Endothelial cell of umbilical vein (primary cell): ENCODE data around the gene CC2D2A. TPM values are rescaled to one million over a fixed set of nuclear protein-coding genes. Genes with fewer than 3 reads are reported as not detected.

Experiments used
- BruUV-seq: library from RNA; stranded (reverse); fragments of 400-500 nt; replicated peaks from 2 replicates; lab custom pipeline; 2021; lab: Mats Ljungman, UMichigan
- CTCF ChIA-PET: fragments of 300-600, 350-600 bp; sonication (Branson Sonifier 250); formaldehyde crosslinking; loops from one replicate; lab custom pipeline; 2021; ENCODE audit warnings: antibody characterized with exemption, inconsistent platforms; lab: Charles Lee
- POLR2A ChIA-PET: fragments of 300-600, 350-600 bp; sonication (Branson Sonifier 250); formaldehyde crosslinking; loops from one replicate; lab custom pipeline; 2021; ENCODE audit warnings: antibody characterized with exemption, inconsistent platforms; lab: Charles Lee
- DNase-seq: peaks from one replicate; pipeline ENCODE4 v3.0.0-alpha.2; 2011; ENCODE audit warnings: low read depth, low spot score
- FAIRE-seq: peaks from 2 replicates; lab custom pipeline; 2011; peaks lifted over from hg19 to GRCh38; lab: Jason Lieb, UNC
- H2AFZ ChIP-seq: 2 replicates; pipeline ENCODE4 v1.6.0; 2012; ENCODE audit warnings: low read depth, low read length, control low read depth, inconsistent platforms
- H3K27ac ChIP-seq: 2 replicates; pipeline ENCODE4 v1.5.1; 2011; ENCODE audit warnings: low read depth, mild to moderate bottlenecking, control low read depth, low read length, moderate library complexity; ENCODE audit not compliant: insufficient read depth
- H3K27me3 ChIP-seq, 2 experiments: 2 replicates each; pipeline versions ENCODE4 v1.6.0 to v1.6.1; 2011; ENCODE audit warnings: low read length in 2 of 2, mixed read lengths in 1 of 2; ENCODE audit not compliant: control insufficient read depth in 2 of 2, insufficient read depth in 2 of 2
- H3K36me3 ChIP-seq, 2 experiments: 2 replicates in 1 of 2; 3 replicates in 1 of 2; pipeline ENCODE4 v1.5.1; 2011; ENCODE audit warnings: low read length in 2 of 2, mild to moderate bottlenecking in 1 of 2, moderate library complexity in 1 of 2; ENCODE audit not compliant: control insufficient read depth in 2 of 2, insufficient read depth in 2 of 2; ENCODE audit errors: extremely low read depth in 1 of 2
- H3K4me1 ChIP-seq: 3 replicates; pipeline ENCODE4 v1.5.1; 2011; ENCODE audit warnings: mild to moderate bottlenecking, low read length; ENCODE audit not compliant: control insufficient read depth, insufficient read depth; ENCODE audit errors: extremely low read depth
- H3K4me2 ChIP-seq: 2 replicates; pipeline ENCODE4 v1.6.1; 2011; ENCODE audit warnings: low read length, control low read depth, mixed read lengths; ENCODE audit not compliant: insufficient read depth
- H3K4me3 ChIP-seq, 3 experiments: fragments of 200-600 bp in 1 of 3; sonication (generic), shearing (Covaris generic) in 1 of 3; replicated peaks in 1 of 3; 2 replicates each; pipeline ENCODE4 v1.5.1; 2011 to 2016; ENCODE audit warnings: control low read depth in 3 of 3, low read length in 3 of 3, mild to moderate bottlenecking in 2 of 3, inconsistent platforms in 1 of 3, low read depth in 1 of 3, moderate library complexity in 1 of 3; ENCODE audit not compliant: insufficient read depth in 1 of 3
- H3K79me2 ChIP-seq: 2 replicates; pipeline ENCODE4 v1.6.0; 2012; ENCODE audit warnings: low read length, inconsistent platforms; ENCODE audit not compliant: control insufficient read depth, insufficient read depth
- H3K9ac ChIP-seq: replicated peaks from 2 replicates; pipeline ENCODE3; 2011; ENCODE audit warnings: low read length, control low read depth; ENCODE audit not compliant: insufficient read depth; ENCODE audit errors: extremely low read depth
- H3K9me1 ChIP-seq: replicated peaks from 3 replicates; pipeline ENCODE4 v1.6.0; 2011; ENCODE audit warnings: mild to moderate bottlenecking, low read length; ENCODE audit not compliant: control insufficient read depth, insufficient read depth; ENCODE audit errors: extremely low read depth
- H3K9me3 ChIP-seq: replicated peaks from 2 replicates; pipeline ENCODE4 v1.5.1; 2012; ENCODE audit warnings: low read length, inconsistent platforms; ENCODE audit not compliant: control insufficient read depth, insufficient read depth
- H4K20me1 ChIP-seq: replicated peaks from 2 replicates; pipeline ENCODE3; 2011; ENCODE audit warnings: mild to moderate bottlenecking, low read length; ENCODE audit not compliant: control insufficient read depth, insufficient read depth; ENCODE audit errors: extremely low read depth
- EZH2 ChIP-seq: IDR thresholded peaks from 2 replicates; pipeline ENCODE4 v1.6.1; 2012; ENCODE audit warnings: borderline replicate concordance, low read depth, mild to moderate bottlenecking, moderate library complexity, low read length, inconsistent platforms; ENCODE audit not compliant: severe bottlenecking
- FOS ChIP-seq: IDR thresholded peaks from 2 replicates; pipeline ENCODE4 v1.6.1; 2011; ENCODE audit warnings: mild to moderate bottlenecking, low read length, moderate library complexity, borderline replicate concordance; ENCODE audit not compliant: insufficient read depth
- GATA2 ChIP-seq: IDR thresholded peaks from 2 replicates; pipeline ENCODE4 v1.7.0; 2011; ENCODE audit warnings: low read depth, mild to moderate bottlenecking, moderate library complexity, mixed read lengths, low read length; ENCODE audit not compliant: insufficient read length, insufficient read depth
- MYC ChIP-seq: IDR thresholded peaks from one replicate; pipeline ENCODE4 v1.6.1; 2011; ENCODE audit warnings: mild to moderate bottlenecking, low read depth, low read length
- POLR2A ChIP-seq: IDR thresholded peaks from 2 replicates; pipeline ENCODE4 v1.6.1; 2012; ENCODE audit warnings: low read depth, mild to moderate bottlenecking, control low read depth, low read length
- dilution Hi-C: fragments of 300-500 bp; cut with MboI; formaldehyde crosslinking; loops from one replicate; pipeline ENCODE4 v1.15.0; 2019; ENCODE audit warnings: low sequenced_read_pairs; ENCODE audit not compliant: extremely low pct_ligation_motif_present
- intact Hi-C: fragments of 100-400 bp; cut with micrococcal nuclease; formaldehyde crosslinking; loops from one replicate; pipeline ENCODE4 v1.10.0; 2022
- polyA plus RNA-seq, 4 experiments: library from polyadenylated mRNA; depleted of rRNA in 3 of 4; stranded (reverse) in 3 of 4; unstranded in 1 of 4; fragments of >200 nt; gene quantifications; 2 replicates each; pipeline versions ENCODE4 v1.2.1 to v1.2.3, GENCODE V29; 2011 to 2012; ENCODE audit warnings: missing spikeins in 1 of 4
- total RNA-seq: library from RNA; stranded (reverse); gene quantifications from 2 replicates; pipeline ENCODE4 v1.2.3, GENCODE V29; 2021
- TF ChIP-seq, protein P1 (sequence below): IDR thresholded peaks from 2 replicates; pipeline ENCODE4 v1.6.1; 2011; ENCODE audit not compliant: insufficient read depth, insufficient read length
- TF ChIP-seq, protein P2 (sequence below), 2 donors: IDR thresholded peaks; 1 replicate in 1 of 2; 2 replicates in 1 of 2; pipeline ENCODE4 v1.5.1; 2011; ENCODE audit warnings: low read length in 2 of 2, mild to moderate bottlenecking in 2 of 2, moderate library complexity in 2 of 2, control low read depth in 1 of 2, inconsistent platforms in 1 of 2, low read depth in 1 of 2; ENCODE audit not compliant: insufficient read depth in 1 of 2; ENCODE audit errors: extremely low read depth in 1 of 2

CC2D2A gene
- total and polyA plus RNA-seq, 2 donors (not counting 3 experiments of a cell fraction or from before 2014, with no cell fraction given): 10.2 to 22.4 TPM

DNA sequence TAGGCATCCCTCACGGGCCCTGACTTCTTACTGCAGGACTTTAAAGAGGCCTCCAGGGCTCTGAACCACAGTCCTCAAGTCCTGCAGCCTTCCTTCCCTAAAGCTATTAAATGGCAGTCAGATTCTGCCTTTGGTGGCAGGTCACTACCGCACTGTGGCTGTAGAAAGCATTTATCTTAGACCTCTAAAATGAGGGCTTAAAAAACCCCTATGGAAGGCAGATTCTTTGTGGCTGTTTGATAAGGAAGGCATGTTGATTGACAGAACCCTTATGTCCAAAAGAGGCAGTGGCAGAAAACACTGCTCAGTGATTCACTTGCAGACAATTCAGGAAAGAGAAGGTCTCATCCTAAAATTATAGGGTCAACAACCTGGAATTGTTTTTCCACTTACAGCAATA, 106.3 kb downstream of the CC2D2A start:
- Histone ChIP-seq H4K20me1 (no peaks in the 10 kb centered on the region), H3K9me3 (no peaks in the 10 kb centered on the region), H3K4me3 (no peak overlapping the region), H2AFZ (no peak overlapping the region), H3K27ac (no peak overlapping the region), H3K9me1 (no peaks in the 10 kb centered on the region), H3K27me3 (no peaks in the 10 kb centered on the region), H3K4me2 (no peak overlapping the region), H3K79me2 (no peaks in the 10 kb centered on the region), H3K36me3 (no peaks in the 10 kb centered on the region), H3K4me1 (no peaks in the 10 kb centered on the region), H3K9ac (no peak overlapping the region)
- dilution Hi-C loops: no loop called here
- no peak for DNase-seq
- no TSS peak for BruUV-seq
- ChIA-PET CTCF (interaction anchor here (1.0 to 1.4 kb wide), 2 partner anchors 22 to 97 kb away, joined by 4 read pairs; no protein-coding TSS in a partner anchor), POLR2A (no interaction called here)
- no peak for TF ChIP-seq FOS
- TF ChIP-seq, protein P1, sequence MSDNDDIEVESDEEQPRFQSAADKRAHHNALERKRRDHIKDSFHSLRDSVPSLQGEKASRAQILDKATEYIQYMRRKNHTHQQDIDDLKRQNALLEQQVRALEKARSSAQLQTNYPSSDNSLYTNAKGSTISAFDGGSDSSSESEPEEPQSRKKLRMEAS: no peak
- TF ChIP-seq, protein P2, sequence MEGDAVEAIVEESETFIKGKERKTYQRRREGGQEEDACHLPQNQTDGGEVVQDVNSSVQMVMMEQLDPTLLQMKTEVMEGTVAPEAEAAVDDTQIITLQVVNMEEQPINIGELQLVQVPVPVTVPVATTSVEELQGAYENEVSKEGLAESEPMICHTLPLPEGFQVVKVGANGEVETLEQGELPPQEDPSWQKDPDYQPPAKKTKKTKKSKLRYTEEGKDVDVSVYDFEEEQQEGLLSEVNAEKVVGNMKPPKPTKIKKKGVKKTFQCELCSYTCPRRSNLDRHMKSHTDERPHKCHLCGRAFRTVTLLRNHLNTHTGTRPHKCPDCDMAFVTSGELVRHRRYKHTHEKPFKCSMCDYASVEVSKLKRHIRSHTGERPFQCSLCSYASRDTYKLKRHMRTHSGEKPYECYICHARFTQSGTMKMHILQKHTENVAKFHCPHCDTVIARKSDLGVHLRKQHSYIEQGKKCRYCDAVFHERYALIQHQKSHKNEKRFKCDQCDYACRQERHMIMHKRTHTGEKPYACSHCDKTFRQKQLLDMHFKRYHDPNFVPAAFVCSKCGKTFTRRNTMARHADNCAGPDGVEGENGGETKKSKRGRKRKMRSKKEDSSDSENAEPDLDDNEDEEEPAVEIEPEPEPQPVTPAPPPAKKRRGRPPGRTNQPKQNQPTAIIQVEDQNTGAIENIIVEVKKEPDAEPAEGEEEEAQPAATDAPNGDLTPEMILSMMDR (IDR thresholded peaks at IDR 0.05; ENCODE audit: extremely low read depth in 1 of 2, insufficient read depth in 1 of 2, low read depth in 1 of 2, low read length in 2 of 2): no peak
- FAIRE-seq: no peak
- intact Hi-C loops: no loop called here

DNA sequence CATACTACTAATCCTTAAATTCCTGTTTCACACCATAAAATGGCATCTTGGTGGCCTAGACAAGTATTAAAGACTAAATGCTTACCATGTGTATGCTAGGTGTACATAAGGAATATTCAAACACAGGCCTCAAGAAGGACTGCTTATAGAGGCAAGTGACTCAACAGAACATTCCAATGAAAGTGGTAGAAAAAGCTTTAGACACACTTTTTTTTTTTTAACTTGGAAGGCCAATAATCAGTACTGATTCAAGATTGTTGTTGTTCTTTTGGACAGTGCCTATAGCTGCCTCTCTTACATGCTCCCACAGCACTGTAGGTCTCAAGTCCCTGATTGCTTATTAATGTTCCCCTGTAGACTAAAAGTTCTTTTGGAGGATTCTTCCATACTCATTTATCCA, 107.8 kb downstream of the CC2D2A start:
- ChIA-PET POLR2A (no interaction called here), CTCF (interaction anchor here (1.0 to 1.6 kb wide), 2 partner anchors 8 to 58 kb away, joined by 4 read pairs; no protein-coding TSS in a partner anchor)
- H3K27ac ChIP-seq: no peak overlapping the region
- FAIRE-seq (no peak), DNase-seq (no peak)
- H3K27me3 ChIP-seq: no peaks in the 10 kb centered on the region
- intact Hi-C loops: no loop called here
- H4K20me1 ChIP-seq: no peaks in the 10 kb centered on the region
- no peaks in the 10 kb centered on the region for H3K4me1 ChIP-seq
- H3K9me3 ChIP-seq: no peaks in the 10 kb centered on the region
- no peak overlapping the region for H3K9ac ChIP-seq
- no peak overlapping the region for H2AFZ ChIP-seq
- no peaks in the 10 kb centered on the region for H3K79me2 ChIP-seq
- TF ChIP-seq GATA2 (no peak), EZH2 (no peak), POLR2A (no peak), MYC (no peak)
- dilution Hi-C loops: no loop called here
- no peak overlapping the region for H3K4me3 ChIP-seq
- BruUV-seq: no TSS peak
- H3K4me2 ChIP-seq: no peak overlapping the region
- no peaks in the 10 kb centered on the region for H3K9me1 ChIP-seq
- H3K36me3 ChIP-seq: no peaks in the 10 kb centered on the region
